ENCODE data around the gene CEP112.
A peak's percentile ranks its signal among the peaks of the same experiment; 100 is the strongest.
"Not testable (repeated sequence)": the region's sequence is repeated elsewhere in the genome, so short reads cannot be mapped to it uniquely, and the experiment has no call there.

CEP112 gene

DNA sequence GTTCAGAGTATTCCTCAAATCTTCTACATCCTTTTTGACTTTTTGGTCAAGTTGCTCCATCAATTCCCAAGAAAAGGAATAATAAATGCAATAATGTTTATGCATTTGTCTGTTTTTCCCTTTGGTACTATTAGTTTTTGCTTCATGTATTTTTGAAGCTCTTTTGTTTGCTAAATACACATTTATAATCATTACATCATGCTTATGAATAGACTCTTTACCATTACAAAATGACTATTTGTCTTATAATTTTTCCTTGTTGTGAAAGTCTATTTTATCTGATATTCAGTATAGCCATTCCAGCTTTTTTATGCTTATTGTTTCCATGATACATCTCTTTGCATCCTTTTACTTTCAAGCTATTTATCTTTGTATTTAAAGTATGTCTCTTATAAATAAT is 41.2 kb downstream of the CEP112 start:
- DNase-seq, result no peak

DNA sequence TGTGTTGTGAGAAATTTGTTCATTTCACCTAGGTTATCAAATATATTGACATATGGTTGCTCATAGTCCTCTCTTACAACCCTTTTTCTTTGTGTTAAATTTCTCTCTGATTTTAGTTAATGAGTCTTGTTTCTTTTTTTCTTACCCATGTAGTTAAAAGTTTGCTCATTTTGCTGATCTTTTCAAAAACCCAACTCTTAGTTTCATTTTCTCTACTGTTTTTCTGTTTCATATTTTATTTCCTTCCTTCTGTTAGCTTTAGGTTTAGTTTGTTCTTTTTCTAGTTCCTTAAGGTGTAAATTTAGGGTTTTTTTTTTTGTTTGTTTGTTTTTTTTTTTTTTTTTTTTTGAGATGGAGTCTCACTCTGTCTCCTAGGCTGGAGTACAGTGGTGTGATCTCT is 42.4 kb downstream of the CEP112 start:
- DNase-seq, result no peak

- DNase-seq, result no peak
Measured at GRCh38 chr17:66146394-66146793, 45.5 kb downstream of the CEP112 start.

- DNase-seq, result no peak
Measured at GRCh38 chr17:66143657-66144282, 48.2 kb downstream of the CEP112 start.

DNA sequence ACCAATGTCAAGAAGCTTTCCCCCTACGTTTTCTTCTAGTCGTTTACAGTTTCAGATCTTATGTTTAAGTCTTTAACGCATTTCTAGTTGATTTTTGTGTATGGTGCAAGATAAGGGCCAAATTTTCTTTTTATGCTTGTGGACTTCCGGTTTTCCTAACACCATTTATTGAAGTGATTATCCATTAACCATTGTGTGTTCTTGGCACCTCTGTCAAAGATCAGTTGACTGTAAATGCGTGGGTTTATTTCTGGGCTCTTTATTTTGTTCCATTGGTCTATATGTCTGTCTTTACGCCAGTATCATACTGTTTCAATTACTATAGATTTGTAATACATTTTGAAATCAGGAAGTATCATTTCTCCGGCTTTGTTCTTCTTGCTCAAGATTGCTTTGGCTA is 49.5 kb downstream of the CEP112 start:
- DNase-seq, result no peak

DNA sequence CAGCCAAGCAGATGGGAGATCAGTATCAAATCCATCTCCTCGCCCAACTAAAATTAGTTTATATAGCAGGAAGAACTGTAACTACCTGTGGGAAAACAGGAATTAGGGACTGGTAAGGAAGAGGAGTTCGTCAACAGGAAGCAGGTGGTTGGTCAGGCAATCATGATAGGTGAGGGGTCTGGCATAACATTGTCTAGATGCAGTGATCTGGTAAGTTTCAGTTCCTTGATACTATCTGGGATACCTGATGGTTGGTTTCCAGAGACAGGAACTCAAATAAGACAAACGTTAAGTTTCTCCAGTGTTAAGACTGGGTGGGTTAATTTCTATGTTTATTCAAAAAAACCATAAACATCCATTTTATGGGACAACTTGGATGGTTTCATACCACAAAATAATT is 53.8 kb downstream of the CEP112 start:
- no peak for DNase-seq

- no peak for DNase-seq
Measured at GRCh38 chr17:66135896-66136295, 56.0 kb downstream of the CEP112 start.

GRCh38 chr17:66135219-66135618 is 56.7 kb downstream of the CEP112 start:
- DNase-seq, result no peak

- no peak for DNase-seq
Measured at GRCh38 chr17:66129759-66130158, 62.2 kb downstream of the CEP112 start.

GRCh38 chr17:66126231-66126630 is 65.7 kb downstream of the CEP112 start:
- DNase-seq, result no peak

DNA sequence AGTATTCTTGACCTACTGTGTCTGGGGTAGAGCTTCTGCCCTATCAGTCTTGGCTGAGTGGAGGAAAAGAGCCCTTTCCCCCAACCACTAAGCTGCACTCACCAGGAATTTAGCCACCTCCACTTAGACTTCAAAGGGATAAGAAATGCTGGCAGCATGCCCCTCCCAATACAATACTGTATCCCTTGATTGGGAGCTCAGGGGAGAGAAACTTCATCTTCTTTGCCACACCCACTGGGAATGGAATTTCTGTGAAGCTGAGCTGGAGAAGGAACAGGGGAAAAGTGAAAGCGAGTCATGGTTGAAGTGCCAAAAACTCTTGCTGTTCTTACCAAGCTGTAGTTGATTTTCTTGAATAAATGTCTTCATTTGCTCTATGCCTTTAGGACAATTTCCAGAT is 68.8 kb downstream of the CEP112 start:
- no peak for DNase-seq

DNA sequence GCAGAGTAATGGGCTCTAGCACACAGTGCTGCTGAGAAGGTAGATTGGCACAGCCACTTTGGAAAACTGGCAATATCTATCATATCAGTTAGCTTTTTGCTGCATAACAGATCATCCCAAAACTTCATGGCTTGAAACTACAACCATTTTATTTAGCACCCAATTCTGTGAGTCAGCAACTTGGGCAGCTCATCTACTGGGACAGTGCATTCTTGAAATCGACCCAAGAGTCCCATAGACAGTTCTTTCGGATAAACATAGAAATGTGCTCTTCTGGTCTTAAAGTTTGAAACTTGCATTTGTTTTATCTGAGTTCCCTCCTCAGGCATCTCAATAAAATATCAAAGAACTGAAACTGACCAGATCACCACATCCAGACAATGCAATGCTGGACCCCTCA is 76.7 kb downstream of the CEP112 start:
- no peak for DNase-seq

DNA sequence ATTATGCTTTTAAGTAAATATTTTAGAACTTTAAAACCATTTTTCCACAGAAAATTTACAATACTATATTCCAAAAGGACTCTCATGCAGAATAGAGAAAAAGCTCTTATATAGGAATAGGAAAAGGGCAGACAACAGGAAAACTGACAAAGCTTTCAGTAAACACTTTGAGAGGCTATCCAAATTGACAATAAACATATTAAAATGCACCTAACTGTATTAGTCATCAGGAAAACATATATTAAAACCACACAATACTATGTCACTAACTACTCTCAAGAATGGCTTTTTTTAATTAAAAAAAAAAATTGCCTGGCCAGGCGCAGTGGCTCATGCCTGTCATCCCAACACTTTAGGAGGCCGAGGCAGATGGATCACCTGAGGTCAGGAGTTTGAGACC is 77.3 kb downstream of the CEP112 start:
- no peak for DNase-seq

DNA sequence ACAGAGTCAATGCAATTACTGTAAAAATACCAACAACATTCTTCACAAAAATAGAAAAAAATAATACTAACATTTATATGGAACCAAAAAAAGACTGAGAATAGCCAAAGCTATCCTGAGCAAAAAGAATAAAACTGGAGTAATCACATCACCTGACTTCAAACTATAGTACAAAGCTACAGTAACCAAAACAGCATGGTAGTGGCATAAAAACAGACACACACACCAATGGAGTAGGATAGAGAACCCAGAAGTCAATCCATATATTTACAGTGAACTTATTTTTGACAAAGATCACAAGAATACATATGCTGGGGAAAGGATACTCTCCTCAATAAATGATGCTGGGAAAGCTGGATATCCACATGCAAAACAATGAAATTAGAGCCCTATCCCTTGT is 84.2 kb downstream of the CEP112 start:
- no peak for DNase-seq

DNA sequence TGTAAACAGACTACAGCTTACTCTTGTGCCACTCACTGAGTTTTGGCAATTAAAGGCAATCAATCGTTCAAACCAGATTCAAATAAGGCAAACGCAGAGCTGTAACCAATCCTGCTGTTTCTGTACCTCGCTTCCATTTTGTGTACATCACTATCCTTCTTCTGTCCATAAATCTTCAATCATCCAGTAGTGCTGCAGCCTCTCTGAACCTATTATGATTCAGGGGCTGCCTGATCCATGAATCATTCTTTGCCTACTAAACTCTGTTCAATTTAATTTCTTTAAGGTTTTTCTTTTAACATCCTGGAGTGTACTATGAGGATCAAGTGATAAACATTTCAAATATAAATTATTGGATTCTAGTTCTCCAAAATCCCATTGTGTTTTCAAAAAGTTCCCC is 93.9 kb downstream of the CEP112 start:
- DNase-seq, result no peak

DNA sequence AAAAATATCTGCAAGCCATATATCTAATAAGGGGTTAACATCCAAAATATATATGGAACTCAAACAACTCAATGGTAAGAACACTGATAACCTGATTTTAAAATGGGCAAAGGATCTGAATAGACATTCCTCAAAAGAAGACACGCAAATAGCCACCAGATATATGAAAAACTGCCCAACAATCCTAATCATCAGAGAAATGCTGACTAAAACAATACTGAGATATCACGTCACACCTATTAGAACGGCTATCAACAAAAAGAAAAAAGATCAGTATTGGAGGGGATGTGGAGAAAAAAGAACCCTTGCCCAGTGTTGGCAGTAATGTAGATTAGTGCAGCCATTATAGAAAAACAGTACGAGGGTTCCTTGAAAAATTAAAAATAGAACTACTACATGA is 97.2 kb downstream of the CEP112 start:
- no peak for DNase-seq

DNA sequence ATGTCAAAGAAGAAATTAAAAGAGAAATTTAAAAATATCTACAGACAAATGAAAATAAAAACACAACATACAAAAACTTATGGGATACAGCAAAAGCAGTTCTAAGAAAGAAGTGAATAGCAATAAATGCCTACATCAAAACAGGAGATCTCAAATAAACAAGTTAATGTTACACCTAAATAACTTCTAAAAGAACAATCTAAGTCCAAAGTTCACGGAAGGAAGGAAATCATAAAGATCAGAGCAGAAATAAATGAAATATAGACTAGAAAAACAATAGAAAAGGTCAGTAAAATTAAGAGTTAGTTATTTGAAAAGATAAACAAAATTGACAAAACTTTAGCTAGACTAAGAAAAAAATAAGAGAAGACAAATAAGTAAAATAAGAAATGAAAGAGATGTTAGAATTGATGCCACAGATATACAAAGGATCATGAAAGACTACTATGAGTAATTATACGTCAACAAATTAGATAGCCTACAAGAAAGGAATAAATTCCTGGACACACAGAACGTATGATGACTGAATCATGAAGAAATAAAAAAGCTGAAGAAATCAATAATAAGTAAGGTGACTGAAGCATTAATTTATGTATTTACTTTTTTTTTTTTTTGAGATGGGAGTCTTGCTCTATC is 100.4 kb downstream of the CEP112 start:
- no peak for DNase-seq

DNA sequence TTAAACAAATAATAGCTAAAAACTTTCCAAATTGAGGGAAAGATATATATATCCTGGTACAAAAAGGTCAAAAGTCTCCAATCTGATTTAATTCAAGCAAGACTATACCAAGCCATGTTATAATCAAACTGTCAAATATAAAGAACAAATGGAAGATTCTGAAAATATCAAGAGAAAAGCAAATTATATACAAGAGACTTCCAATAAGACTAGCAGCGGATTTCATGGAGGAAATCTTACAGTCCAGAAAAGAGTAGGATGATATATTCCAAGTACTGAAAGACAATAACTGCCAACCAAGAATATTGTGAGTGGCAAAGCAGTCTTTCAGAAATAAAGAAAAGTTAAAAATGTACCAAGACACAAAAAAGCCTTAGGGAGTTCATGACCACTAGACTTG is 102.2 kb downstream of the CEP112 start:
- DNase-seq, result no peak

- DNase-seq, result no peak
Measured at GRCh38 chr17:66088173-66088572, 103.8 kb downstream of the CEP112 start.

DNA sequence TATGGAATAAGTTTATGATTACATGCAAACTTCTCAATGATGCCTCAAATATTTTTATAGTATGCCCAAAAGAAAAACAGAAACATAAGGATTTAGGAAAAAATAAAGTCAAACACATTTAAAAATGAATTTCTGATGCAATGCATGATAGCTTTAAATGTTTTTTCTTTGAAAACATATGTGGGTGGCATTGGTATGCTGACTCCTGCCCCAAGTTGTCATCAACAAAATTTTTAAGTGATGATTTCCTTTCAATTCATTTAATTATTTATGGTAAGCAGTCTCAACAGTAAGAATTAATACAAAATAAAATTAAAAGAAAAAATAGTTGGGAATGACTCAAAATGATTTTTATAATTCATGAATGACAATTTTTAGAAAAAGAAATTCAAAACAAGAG is 104.9 kb downstream of the CEP112 start:
- DNase-seq, result no peak

- no peak for DNase-seq
Measured at GRCh38 chr17:66085221-66085620, 106.7 kb downstream of the CEP112 start.

- not testable (repeated sequence) for DNase-seq
Measured at GRCh38 chr17:66080670-66081069, 111.3 kb downstream of the CEP112 start.

DNA sequence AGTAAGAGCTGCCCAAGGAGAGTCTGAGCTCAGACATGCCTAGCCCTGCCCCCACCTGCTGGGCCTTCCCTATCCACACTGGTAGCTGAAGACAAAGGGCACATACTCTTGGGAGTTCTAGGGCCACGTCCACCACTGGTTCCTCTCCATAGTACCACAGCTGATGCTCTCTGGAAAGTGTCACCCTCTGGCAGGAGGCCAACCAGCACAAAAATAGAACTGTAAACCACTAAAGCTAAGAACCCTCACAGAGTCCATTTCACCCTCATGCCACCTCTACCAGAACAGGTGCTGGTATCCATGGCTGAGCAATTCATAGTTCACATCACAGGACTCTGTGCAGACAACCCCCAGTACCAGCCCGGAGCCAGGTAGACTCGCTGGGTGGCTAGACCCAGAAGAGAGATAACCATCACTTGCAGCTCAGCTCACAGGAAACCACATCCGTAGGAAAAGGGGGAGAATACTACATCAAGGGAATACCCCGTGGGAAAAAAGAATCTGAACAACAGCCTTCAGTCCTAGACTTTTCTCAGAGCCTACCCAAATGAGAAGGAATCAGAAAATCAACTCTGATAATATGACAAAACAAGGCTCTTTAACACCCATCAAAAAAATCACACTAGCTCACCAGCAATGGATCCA is 115.3 kb downstream of the CEP112 start:
- DNase-seq, result peak; percentile 16

- DNase-seq, result no peak
Measured at GRCh38 chr17:66073384-66073783, 118.5 kb downstream of the CEP112 start.

GRCh38 chr17:66063686-66064085 is 128.2 kb downstream of the CEP112 start:
- DNase-seq, result no peak

All from NCI-H345 (cell line).